ENCODE measurements around the gene MAD1L1. TPM values are rescaled to one million over a fixed set of nuclear protein-coding genes. Genes with fewer than 3 reads are reported as not detected.

Gene MAD1L1
- total RNA-seq, 2 donors from 2014 or later: 59.1 to 61.4 TPM

DNA sequence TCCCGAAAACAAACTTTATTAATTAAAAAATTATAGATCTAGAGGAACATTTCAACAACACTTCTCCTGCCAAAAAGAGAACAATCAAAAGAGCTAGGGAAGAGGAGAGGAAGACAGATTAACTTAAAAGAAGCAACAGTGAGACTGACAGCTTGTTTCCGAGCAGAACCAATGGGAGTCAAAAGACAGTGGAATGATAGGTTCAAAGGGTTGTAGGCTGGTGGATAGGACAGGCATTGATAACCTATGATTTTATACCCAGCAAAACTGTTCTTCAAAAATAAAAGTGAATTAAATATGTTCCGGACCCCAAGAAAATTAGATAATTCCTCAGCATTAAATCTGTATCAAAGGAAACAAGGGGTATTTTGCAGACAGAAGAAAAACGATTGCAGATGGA lies 207.6 kb downstream of the MAD1L1 start:
- peaks cover 30% of the 10 kb centered on the region for H3K36me3 Mint-ChIP-seq (ENCODE audit: low read depth)
- DNase-seq: no peak
- H3K4me1 ChIP-seq (ENCODE audit: control insufficient read depth, insufficient read depth, low read length): no peaks in the 10 kb centered on the region
- H3K36me3 ChIP-seq (ENCODE audit: control insufficient read depth, insufficient read depth, low read length): peaks cover 10% of the 10 kb centered on the region
- no peak overlapping the region for H3K4me3 ChIP-seq (ENCODE audit: low read length)
- H3K4me3 Mint-ChIP-seq: no peak overlapping the region
- H3K9me3 ChIP-seq (ENCODE audit: control insufficient read depth, low read length): peaks cover 39% of the 10 kb centered on the region
- no peaks in the 10 kb centered on the region for H3K27me3 Mint-ChIP-seq (ENCODE audit: insufficient read depth)
- H3K27me3 ChIP-seq (ENCODE audit: control insufficient read depth, insufficient read depth, low read length, poor library complexity, severe bottlenecking): no peaks in the 10 kb centered on the region
- H3K4me1 Mint-ChIP-seq: no peaks in the 10 kb centered on the region
- H3K27ac ChIP-seq (ENCODE audit: low read depth, low read length): no peak overlapping the region
- 98 to 100% methylated on average over 1 to 3 of the region's 4 CpGs for WGBS, 2 experiments (ENCODE audit: insufficient coverage in 1 of 2, insufficient read length in 1 of 2)
- no peak overlapping the region for H3K27ac Mint-ChIP-seq
- no peak overlapping the region for H3K9ac ChIP-seq (ENCODE audit: extremely low read depth, low read length, poor library complexity, severe bottlenecking)
- TF ChIP-seq, protein P1, sequence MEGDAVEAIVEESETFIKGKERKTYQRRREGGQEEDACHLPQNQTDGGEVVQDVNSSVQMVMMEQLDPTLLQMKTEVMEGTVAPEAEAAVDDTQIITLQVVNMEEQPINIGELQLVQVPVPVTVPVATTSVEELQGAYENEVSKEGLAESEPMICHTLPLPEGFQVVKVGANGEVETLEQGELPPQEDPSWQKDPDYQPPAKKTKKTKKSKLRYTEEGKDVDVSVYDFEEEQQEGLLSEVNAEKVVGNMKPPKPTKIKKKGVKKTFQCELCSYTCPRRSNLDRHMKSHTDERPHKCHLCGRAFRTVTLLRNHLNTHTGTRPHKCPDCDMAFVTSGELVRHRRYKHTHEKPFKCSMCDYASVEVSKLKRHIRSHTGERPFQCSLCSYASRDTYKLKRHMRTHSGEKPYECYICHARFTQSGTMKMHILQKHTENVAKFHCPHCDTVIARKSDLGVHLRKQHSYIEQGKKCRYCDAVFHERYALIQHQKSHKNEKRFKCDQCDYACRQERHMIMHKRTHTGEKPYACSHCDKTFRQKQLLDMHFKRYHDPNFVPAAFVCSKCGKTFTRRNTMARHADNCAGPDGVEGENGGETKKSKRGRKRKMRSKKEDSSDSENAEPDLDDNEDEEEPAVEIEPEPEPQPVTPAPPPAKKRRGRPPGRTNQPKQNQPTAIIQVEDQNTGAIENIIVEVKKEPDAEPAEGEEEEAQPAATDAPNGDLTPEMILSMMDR (conservative IDR thresholded peaks at IDR 0.05): no peak
- peaks cover 37% of the 10 kb centered on the region for H3K9me3 Mint-ChIP-seq

DNA sequence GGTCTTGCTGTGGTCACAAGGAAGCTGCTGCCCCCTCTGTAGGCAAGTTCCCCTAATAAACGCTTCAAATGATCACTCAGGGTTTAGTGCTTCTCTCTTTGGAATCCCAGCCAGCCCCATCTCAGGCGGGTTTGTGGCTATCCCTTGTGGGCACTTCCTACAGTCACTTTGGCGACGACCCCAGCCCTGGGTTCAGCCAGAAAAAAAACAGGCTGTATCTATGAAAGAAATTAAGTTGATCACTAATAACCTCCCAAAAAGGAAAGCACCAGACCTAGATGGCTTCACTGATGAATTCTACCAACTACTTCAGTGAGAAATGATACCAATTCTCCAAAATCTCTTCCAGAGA lies 208.2 kb downstream of the MAD1L1 start:
- peaks cover 39% of the 10 kb centered on the region for H3K9me3 ChIP-seq (ENCODE audit: control insufficient read depth, low read length)
- no peak overlapping the region for H3K27ac Mint-ChIP-seq
- H3K4me1 ChIP-seq (ENCODE audit: control insufficient read depth, insufficient read depth, low read length): no peaks in the 10 kb centered on the region
- no peaks in the 10 kb centered on the region for H3K27me3 Mint-ChIP-seq (ENCODE audit: insufficient read depth)
- H3K27me3 ChIP-seq (ENCODE audit: control insufficient read depth, insufficient read depth, low read length, poor library complexity, severe bottlenecking): no peaks in the 10 kb centered on the region
- peaks cover 10% of the 10 kb centered on the region for H3K36me3 ChIP-seq (ENCODE audit: control insufficient read depth, insufficient read depth, low read length)
- H3K36me3 Mint-ChIP-seq (ENCODE audit: low read depth): peaks cover 30% of the 10 kb centered on the region
- no peak for DNase-seq
- H3K4me3 ChIP-seq (ENCODE audit: low read length): no peak overlapping the region
- no peak overlapping the region for H3K4me3 Mint-ChIP-seq
- TF ChIP-seq, protein P1 (conservative IDR thresholded peaks at IDR 0.05): no peak
- no peaks in the 10 kb centered on the region for H3K4me1 Mint-ChIP-seq
- peaks cover 37% of the 10 kb centered on the region for H3K9me3 Mint-ChIP-seq
- WGBS, 2 experiments (ENCODE audit: insufficient coverage in 1 of 2, insufficient read length in 1 of 2): 84% methylated on average over 4 of the region's 4 CpGs; no CpG with 5 or more reads in 1 of the 2 experiments
- H3K27ac ChIP-seq (ENCODE audit: low read depth, low read length): peak overlapping the region; percentile 9
- no peak overlapping the region for H3K9ac ChIP-seq (ENCODE audit: extremely low read depth, low read length, poor library complexity, severe bottlenecking)

DNA sequence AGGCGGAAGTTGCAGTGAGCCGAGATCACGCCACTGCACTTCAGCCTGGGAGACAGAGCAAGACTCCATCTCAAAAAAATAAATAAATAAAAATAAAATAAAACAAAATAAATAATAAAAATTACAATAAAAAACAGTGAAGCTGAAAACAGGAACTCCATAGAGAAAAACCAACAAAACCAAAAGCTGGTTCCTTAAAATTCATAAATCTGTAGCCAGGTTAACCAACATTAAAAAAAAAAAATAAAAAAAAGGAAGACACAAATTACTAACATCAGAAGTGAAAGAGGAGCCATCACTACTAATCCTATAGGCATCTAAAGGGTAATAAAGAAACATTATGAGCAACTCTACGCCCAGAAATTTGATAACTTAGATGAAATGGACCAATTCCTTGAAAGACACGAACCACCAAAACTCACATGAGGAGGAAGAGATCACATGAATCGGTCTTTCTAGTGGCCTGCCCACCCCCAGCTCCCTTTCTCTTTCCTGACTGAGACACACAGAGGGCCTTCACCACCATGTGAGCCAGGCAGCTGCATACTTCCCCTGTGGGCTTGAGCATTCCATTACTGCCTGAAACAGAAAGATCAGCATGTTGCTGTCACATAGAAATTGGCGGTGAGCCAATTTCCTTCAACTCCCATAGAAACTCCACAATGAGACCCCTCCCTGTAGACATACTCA lies 208.7 kb downstream of the MAD1L1 start:
- peaks cover 35% of the 10 kb centered on the region for H3K9me3 Mint-ChIP-seq

More for the DNA sequence above, 208.7 kb downstream of the MAD1L1 start:
- DNase-seq: no peak
- 69 to 91% methylated on average over 3 to 6 of the region's 7 CpGs for WGBS, 2 experiments (ENCODE audit: insufficient coverage in 1 of 2, insufficient read length in 1 of 2)
- Histone ChIP-seq H3K27ac (ENCODE audit: low read depth, low read length) (peak overlapping the region; percentile 60), H3K9me3 (ENCODE audit: control insufficient read depth, low read length) (peaks cover 35% of the 10 kb centered on the region), H3K9ac (ENCODE audit: extremely low read depth, low read length, poor library complexity, severe bottlenecking) (no peak overlapping the region), H3K4me1 (ENCODE audit: control insufficient read depth, insufficient read depth, low read length) (no peaks in the 10 kb centered on the region), H3K4me3 (ENCODE audit: low read length) (no peak overlapping the region), H3K27me3 (ENCODE audit: control insufficient read depth, insufficient read depth, low read length, poor library complexity, severe bottlenecking) (no peaks in the 10 kb centered on the region), H3K36me3 (ENCODE audit: control insufficient read depth, insufficient read depth, low read length) (peaks cover 10% of the 10 kb centered on the region)
- Mint-ChIP-seq H3K4me1 (no peaks in the 10 kb centered on the region), H3K27ac (no peak overlapping the region), H3K36me3 (ENCODE audit: low read depth) (peaks cover 27% of the 10 kb centered on the region), H3K4me3 (no peak overlapping the region), H3K27me3 (ENCODE audit: insufficient read depth) (no peaks in the 10 kb centered on the region)
- TF ChIP-seq, protein P1 (conservative IDR thresholded peaks at IDR 0.05): no peak

Data from endodermal cell (in vitro differentiated cells).